ENCODE results near the gene DUSP12.
A peak's percentile ranks its signal among the peaks of the same experiment; 100 is the strongest.
"Not testable (repeated sequence)": the region's sequence is repeated elsewhere in the genome, so short reads cannot be mapped to it uniquely, and the experiment has no call there.

Gene DUSP12

GRCh38 chr1:161763522-161764098 lies 14.0 kb downstream of the DUSP12 start:
- Histone ChIP-seq H3K27ac (no peak overlapping the region), H3K9ac (no peak overlapping the region), H2AFZ (ENCODE audit: low read depth) (no peak overlapping the region), H3K4me3 (IDR thresholded peaks at IDR 0.05; ENCODE audit: insufficient read depth, low read depth, low read length) (no peak overlapping the region), H3K79me2 (ENCODE audit: insufficient read depth, low read depth) (peaks cover 26% of the 10 kb centered on the region), H3K27me3 (ENCODE audit: insufficient read depth, low read depth) (no peaks in the 10 kb centered on the region), H3K4me2 (no peak overlapping the region; the same call in 1 of the 2 replicates), H4K20me1 (ENCODE audit: insufficient read depth) (no peaks in the 10 kb centered on the region), H3K36me3 (ENCODE audit: insufficient read depth) (no peaks in the 10 kb centered on the region), H3K4me1 (ENCODE audit: low read depth, poor library complexity, severe bottlenecking) (peaks cover 38% of the 10 kb centered on the region)
- TF ChIP-seq CTCF (conservative IDR thresholded peaks at IDR 0.05; ENCODE audit: low read depth, low read length): peak; percentile 87

- H3K4me1 ChIP-seq (ENCODE audit: low read depth, poor library complexity, severe bottlenecking): peaks cover 61% of the 10 kb centered on the region
- H3K4me3 ChIP-seq (IDR thresholded peaks at IDR 0.05; ENCODE audit: insufficient read depth, low read depth, low read length): peak within 1 kb of the TSS; percentile 87
- peak within 1 kb of the TSS; percentile 72 for H3K27ac ChIP-seq
- no peaks in the 10 kb centered on the region for H3K36me3 ChIP-seq (ENCODE audit: insufficient read depth)
- TF ChIP-seq CTCF (conservative IDR thresholded peaks at IDR 0.05; ENCODE audit: low read depth, low read length): no peak
- H3K4me2 ChIP-seq: peak within 1 kb of the TSS; percentile 88
- H3K79me2 ChIP-seq (ENCODE audit: insufficient read depth, low read depth): peaks cover 54% of the 10 kb centered on the region
- peak within 1 kb of the TSS; percentile 68 for H2AFZ ChIP-seq (ENCODE audit: low read depth)
- H3K27me3 ChIP-seq (ENCODE audit: insufficient read depth, low read depth): no peaks in the 10 kb centered on the region
- no peaks in the 10 kb centered on the region for H4K20me1 ChIP-seq (ENCODE audit: insufficient read depth)
- peak within 1 kb of the TSS; percentile 83 for H3K9ac ChIP-seq
These were observed 16.8 kb downstream of the DUSP12 start, which contains the start of gene ATF6 for GRCh38 chr1:161766102-161766981. Gene ATF6, plus strand, starts transcription at chr1:161766320. Its CDS starts 41 bp downstream, at chr1:161766361.

GRCh38 chr1:161768461-161768860 lies 18.9 kb downstream of the DUSP12 start:
- Histone ChIP-seq H3K27me3 (ENCODE audit: insufficient read depth, low read depth) (no peaks in the 10 kb centered on the region), H3K4me1 (ENCODE audit: low read depth, poor library complexity, severe bottlenecking) (peaks cover 71% of the 10 kb centered on the region), H3K36me3 (ENCODE audit: insufficient read depth) (no peaks in the 10 kb centered on the region), H3K79me2 (ENCODE audit: insufficient read depth, low read depth) (peaks cover 74% of the 10 kb centered on the region), H3K27ac (no peak overlapping the region), H3K4me2 (peak overlapping the region; percentile 11; the same call in 1 of the 2 replicates), H2AFZ (ENCODE audit: low read depth) (no peak overlapping the region), H3K9ac (no peak overlapping the region), H3K4me3 (IDR thresholded peaks at IDR 0.05; ENCODE audit: insufficient read depth, low read depth, low read length) (no peak overlapping the region), H4K20me1 (ENCODE audit: insufficient read depth) (0 out of 2 replicates have a peak, but pooled peaks cover 4% of the 10 kb centered on the region)
- TF ChIP-seq CTCF (conservative IDR thresholded peaks at IDR 0.05; ENCODE audit: low read depth, low read length): no peak

- H3K4me1 ChIP-seq (ENCODE audit: low read depth, poor library complexity, severe bottlenecking): peaks cover 73% of the 10 kb centered on the region
- no peak overlapping the region for H3K27ac ChIP-seq
- TF ChIP-seq CTCF (conservative IDR thresholded peaks at IDR 0.05; ENCODE audit: low read depth, low read length): no peak
- no peak overlapping the region for H3K4me2 ChIP-seq
- H2AFZ ChIP-seq (ENCODE audit: low read depth): no peak overlapping the region
- H3K79me2 ChIP-seq (ENCODE audit: insufficient read depth, low read depth): peaks cover 81% of the 10 kb centered on the region
- no peaks in the 10 kb centered on the region for H3K27me3 ChIP-seq (ENCODE audit: insufficient read depth, low read depth)
- no peaks in the 10 kb centered on the region for H3K36me3 ChIP-seq (ENCODE audit: insufficient read depth)
- no peak overlapping the region for H3K4me3 ChIP-seq (IDR thresholded peaks at IDR 0.05; ENCODE audit: insufficient read depth, low read depth, low read length)
- no peak overlapping the region for H3K9ac ChIP-seq
- H4K20me1 ChIP-seq (ENCODE audit: insufficient read depth): 0 out of 2 replicates have a peak, but pooled peaks cover 4% of the 10 kb centered on the region
These were observed 19.5 kb downstream of the DUSP12 start for GRCh38 chr1:161768986-161769672.

- Histone ChIP-seq H3K4me1 (ENCODE audit: low read depth, poor library complexity, severe bottlenecking) (peaks cover 68% of the 10 kb centered on the region), H3K79me2 (ENCODE audit: insufficient read depth, low read depth) (peaks cover 86% of the 10 kb centered on the region)
- not testable (repeated sequence) for H2AFZ ChIP-seq (ENCODE audit: low read depth); H3K9ac ChIP-seq; H3K36me3 ChIP-seq (ENCODE audit: insufficient read depth); H3K4me2 ChIP-seq; H3K27ac ChIP-seq; H4K20me1 ChIP-seq (ENCODE audit: insufficient read depth); H3K4me3 ChIP-seq (IDR thresholded peaks at IDR 0.05; ENCODE audit: insufficient read depth, low read depth, low read length); H3K27me3 ChIP-seq (ENCODE audit: insufficient read depth, low read depth)
These were observed 20.1 kb downstream of the DUSP12 start for GRCh38 chr1:161769673-161770045.

Data from KMS-11 (cell line).